HCT116 (cell line): ENCODE measurements around the gene MLLT3. TPM values are rescaled to one million over a fixed set of nuclear protein-coding genes. Genes with fewer than 3 reads are reported as not detected.

Experiments
- ATAC-seq: fragments of 200-7000 bp; cut with Tn5 transposase; 2 replicates; pipeline ENCODE4 v1.9.1; 2020; ENCODE audit warnings: mild to moderate bottlenecking, moderate library complexity
- BruUV-seq: library from RNA; stranded (reverse); fragments of 400-500 nt; replicated peaks from 2 replicates; lab custom pipeline; 2021; lab: Mats Ljungman, UMichigan
- CTCF ChIA-PET: fragments of 300-600 bp; sonication (Branson Sonifier 250); formaldehyde crosslinking; loops from one replicate; lab custom pipeline; 2021; ENCODE audit warnings: antibody characterized with exemption; lab: Charles Lee
- POLR2A ChIA-PET: fragments of 300-600, 350-600 bp; sonication (Branson Sonifier 250); formaldehyde crosslinking; loops from one replicate; lab custom pipeline; 2021; ENCODE audit warnings: antibody characterized with exemption; lab: Charles Lee
- RAD21 ChIA-PET, 2 experiments: fragments of 300-600 bp; sonication (Branson Sonifier 250); formaldehyde crosslinking; loops; one replicate each; lab custom pipeline; 2023; ENCODE audit warnings: low total read pairs in 2 of 2; ENCODE audit not compliant: uncharacterized antibody in 2 of 2, unreplicated experiment in 2 of 2, low non-redundant PET in 1 of 2; lab: Charles Lee
- DNase-seq: peaks from one replicate; pipeline ENCODE4 v3.0.0-alpha.2; 2010; ENCODE audit warnings: low read depth, low spot score
- H2AFZ ChIP-seq: fragments of 200-600 bp; shearing (Covaris generic), sonication (generic); 2 replicates; pipeline ENCODE4 v1.6.1; 2017; ENCODE audit warnings: low read depth, mixed run types, mixed read lengths, antibody characterized with exemption, low read length; ENCODE audit not compliant: poor library complexity, severe bottlenecking
- H3K27ac ChIP-seq: 2 replicates; pipeline ENCODE4 v1.5.1; 2012; ENCODE audit warnings: low read depth, low read length
- H3K27me3 ChIP-seq: fragments of 200-600 bp; sonication (generic); 2 replicates; pipeline ENCODE4 v1.6.1; 2016; ENCODE audit warnings: mixed run types, low read length, mixed read lengths; ENCODE audit not compliant: insufficient read depth
- H3K36me3 ChIP-seq, 2 experiments: fragments of 200-500 bp in 1 of 2; fragments of 200-600 bp in 1 of 2; sonication (Bioruptor generic) in 1 of 2; sonication (generic) in 1 of 2; 2 replicates each; pipeline versions ENCODE4 v1.5.1 to v1.6.1; 2014 to 2016; ENCODE audit warnings: low read length in 2 of 2, inconsistent platforms in 1 of 2, mixed read lengths in 1 of 2, mixed run types in 1 of 2; ENCODE audit not compliant: insufficient read depth in 2 of 2, control insufficient read depth in 1 of 2
- H3K4me1 ChIP-seq, 2 experiments: fragments of 200-600 bp in 1 of 2; sonication (generic) in 1 of 2; 2 replicates each; pipeline versions ENCODE4 v1.5.1 to v1.6.1; 2012 to 2017; ENCODE audit warnings: low read length in 2 of 2, inconsistent platforms in 1 of 2, mild to moderate bottlenecking in 1 of 2, mixed read lengths in 1 of 2, mixed run types in 1 of 2, moderate library complexity in 1 of 2; ENCODE audit not compliant: insufficient read depth in 2 of 2, control insufficient read depth in 1 of 2
- H3K4me2 ChIP-seq: fragments of 200-600 bp; sonication (generic); 2 replicates; pipeline ENCODE4 v1.6.1; 2017; ENCODE audit warnings: mixed run types, low read length, mixed read lengths
- H3K4me3 ChIP-seq, 2 experiments: fragments of 200-600 bp in 1 of 2; sonication (generic) in 1 of 2; replicated peaks in 1 of 2; 2 replicates each; pipeline ENCODE4 v1.5.1; 2011 to 2016; ENCODE audit warnings: low read length in 2 of 2, control low read depth in 1 of 2, low read depth in 1 of 2, mild to moderate bottlenecking in 1 of 2, mixed read lengths in 1 of 2, mixed run types in 1 of 2
- H3K79me2 ChIP-seq: fragments of 200-600 bp; sonication (generic); 2 replicates; pipeline ENCODE4 v1.6.1; 2017; ENCODE audit warnings: mild to moderate bottlenecking, mixed run types, low read length, moderate library complexity, mixed read lengths; ENCODE audit not compliant: insufficient read depth
- H3K9ac ChIP-seq: fragments of 200-600 bp; sonication (generic); 2 replicates; pipeline ENCODE4 v1.6.1; 2016; ENCODE audit warnings: low read length, mixed read lengths
- H3K9me2 ChIP-seq: fragments of 200-600 bp; sonication (generic), shearing (Covaris generic); 2 replicates; pipeline ENCODE4 v1.6.1; 2017; ENCODE audit warnings: mixed run types, mild to moderate bottlenecking, moderate library complexity; ENCODE audit not compliant: insufficient read depth
- H3K9me3 ChIP-seq, 2 experiments: fragments of 200-500 bp in 1 of 2; fragments of 200-600 bp in 1 of 2; sonication (Bioruptor generic) in 1 of 2; sonication (generic) in 1 of 2; 2 replicates each; pipeline ENCODE4 v1.6.1; 2014 to 2017; ENCODE audit warnings: low read length in 2 of 2, mixed read lengths in 2 of 2, inconsistent platforms in 1 of 2, low read depth in 1 of 2, mild to moderate bottlenecking in 1 of 2, mixed run types in 1 of 2, moderate library complexity in 1 of 2; ENCODE audit not compliant: control insufficient read depth in 1 of 2, insufficient read depth in 1 of 2
- H4K20me1 ChIP-seq: fragments of 200-600 bp; sonication (generic), shearing (Covaris generic); 2 replicates; pipeline ENCODE4 v1.6.1; 2017; ENCODE audit warnings: mixed run types, mild to moderate bottlenecking, moderate library complexity; ENCODE audit not compliant: insufficient read depth
- CTCF ChIP-seq, 3 experiments: fragments of 200-600 bp in 1 of 3; sonication (generic) in 1 of 3; IDR thresholded peaks in 2 of 3; conservative IDR thresholded peaks in 1 of 3; 2 replicates each; pipeline ENCODE4 v1.5.1; 2012 to 2017; ENCODE audit warnings: low read depth in 2 of 3, low read length in 2 of 3, antibody characterized with exemption in 1 of 3, borderline replicate concordance in 1 of 3, control low read depth in 1 of 3, mild to moderate bottlenecking in 1 of 3, mixed read lengths in 1 of 3, mixed run types in 1 of 3, moderate library complexity in 1 of 3; ENCODE audit not compliant: insufficient read depth in 1 of 3
- ELF1 ChIP-seq: IDR thresholded peaks from 2 replicates; pipeline ENCODE4 v1.6.1; 2012; ENCODE audit warnings: low read depth, borderline replicate concordance
- POLR2A ChIP-seq: IDR thresholded peaks from 2 replicates; pipeline ENCODE4 v1.7.0; 2011; ENCODE audit warnings: borderline replicate concordance; ENCODE audit not compliant: insufficient read depth, insufficient read length; ENCODE audit errors: extremely low read depth
- SP1 ChIP-seq: IDR thresholded peaks from 2 replicates; pipeline ENCODE4 v1.6.1; 2012; ENCODE audit warnings: low read depth
- YY1 ChIP-seq: IDR thresholded peaks from 2 replicates; pipeline ENCODE4 v1.6.1; 2011; ENCODE audit warnings: low read length, low read depth, moderate library complexity, mild to moderate bottlenecking; ENCODE audit not compliant: insufficient replicate concordance; ENCODE audit errors: extremely low read depth
- ZFX ChIP-seq: fragments of 450-650 bp; IDR thresholded peaks from 2 replicates; pipeline ENCODE4 v1.6.1; 2017
- ZNF274 ChIP-seq: fragments of 200-500 bp; sonication (Bioruptor generic); IDR thresholded peaks from 2 replicates; pipeline ENCODE4 v1.6.1; 2014; ENCODE audit warnings: mild to moderate bottlenecking, low read depth, low read length, inconsistent platforms
- intact Hi-C: fragments of 100-400 bp; cut with micrococcal nuclease; formaldehyde crosslinking; loops from 2 replicates; pipeline ENCODE4 v1.10.0; 2022
- total RNA-seq: library from RNA; stranded (reverse); gene quantifications from one replicate; pipeline ENCODE4 v1.2.1, GENCODE V29; 2021; ENCODE audit not compliant: unreplicated experiment
- TF ChIP-seq, protein P1 (sequence below): IDR thresholded peaks from 2 replicates; pipeline ENCODE4 v1.6.1; 2012; ENCODE audit warnings: low read depth
- TF ChIP-seq, protein P2 (sequence below): IDR thresholded peaks from 2 replicates; pipeline ENCODE4 v1.6.1; 2011; ENCODE audit warnings: mild to moderate bottlenecking, low read length, moderate library complexity; ENCODE audit not compliant: insufficient replicate concordance; ENCODE audit errors: extremely low read depth

The MLLT3 gene
- total RNA-seq, 1 experiment from 2014 or later, result 4.3 TPM

GRCh38 chr9:20472342-20473045, 149.8 kb downstream of the MLLT3 start:
- 0 out of 2 replicates have a peak, but pooled peaks cover 4% of the 10 kb centered on the region for H4K20me1 ChIP-seq
- H3K9me2 ChIP-seq, result no peaks in the 10 kb centered on the region
- CTCF ChIA-PET, result no interaction called here
- H3K27me3 ChIP-seq, result peaks cover 85% of the 10 kb centered on the region
- TF ChIP-seq CTCF (IDR thresholded peaks at IDR 0.05 in 2 of 3, conservative IDR thresholded peaks at IDR 0.05 in 1 of 3; ENCODE audit: borderline replicate concordance in 1 of 3, insufficient read depth in 1 of 3, low read depth in 2 of 3, low read length in 2 of 3) (no peak), YY1 (no peak), POLR2A (no peak)
- TF ChIP-seq, all 23 proteins: peak for 0
- no peaks in the 10 kb centered on the region for H3K36me3 ChIP-seq
- no peak overlapping the region for H3K4me2 ChIP-seq
- DNase-seq (no peak), ATAC-seq (no peak)
- no peak overlapping the region for H3K27ac ChIP-seq
- H3K79me2 ChIP-seq, result no peaks in the 10 kb centered on the region
- no peak overlapping the region for H3K9ac ChIP-seq
- ChIA-PET RAD21 (no interaction called here), POLR2A (no interaction called here)
- H3K9me3 ChIP-seq, result no peaks in the 10 kb centered on the region
- H2AFZ ChIP-seq, result no peak overlapping the region
- H3K4me1 ChIP-seq, result no peaks in the 10 kb centered on the region
- no peak overlapping the region for H3K4me3 ChIP-seq
- no TSS peak for BruUV-seq
- intact Hi-C loops, result no loop called here

- H3K9me2 ChIP-seq, result no peaks in the 10 kb centered on the region
- CTCF ChIA-PET, result no interaction called here
- DNase-seq (no peak), ATAC-seq (no peak)
- no peaks in the 10 kb centered on the region for H3K4me1 ChIP-seq
- H3K36me3 ChIP-seq, result no peaks in the 10 kb centered on the region
- BruUV-seq, result no TSS peak
- RAD21 ChIA-PET, result no interaction called here
- no peak overlapping the region for H3K4me3 ChIP-seq
- H3K27ac ChIP-seq, result no peak overlapping the region
- no peaks in the 10 kb centered on the region for H3K79me2 ChIP-seq
- H3K9me3 ChIP-seq, result no peaks in the 10 kb centered on the region
- intact Hi-C loops, result no loop called here
- H3K9ac ChIP-seq, result no peak overlapping the region
- POLR2A ChIA-PET, result no interaction called here
- H3K27me3 ChIP-seq, result peaks cover 68% of the 10 kb centered on the region
- no peak overlapping the region for H3K4me2 ChIP-seq
- H4K20me1 ChIP-seq, result 0 out of 2 replicates have a peak, but pooled peaks cover 4% of the 10 kb centered on the region
- H2AFZ ChIP-seq, result no peak overlapping the region
- TF ChIP-seq ZFX, result no peak
- no peak for TF ChIP-seq YY1
- no peak for TF ChIP-seq SP1
- TF ChIP-seq, protein P1, sequence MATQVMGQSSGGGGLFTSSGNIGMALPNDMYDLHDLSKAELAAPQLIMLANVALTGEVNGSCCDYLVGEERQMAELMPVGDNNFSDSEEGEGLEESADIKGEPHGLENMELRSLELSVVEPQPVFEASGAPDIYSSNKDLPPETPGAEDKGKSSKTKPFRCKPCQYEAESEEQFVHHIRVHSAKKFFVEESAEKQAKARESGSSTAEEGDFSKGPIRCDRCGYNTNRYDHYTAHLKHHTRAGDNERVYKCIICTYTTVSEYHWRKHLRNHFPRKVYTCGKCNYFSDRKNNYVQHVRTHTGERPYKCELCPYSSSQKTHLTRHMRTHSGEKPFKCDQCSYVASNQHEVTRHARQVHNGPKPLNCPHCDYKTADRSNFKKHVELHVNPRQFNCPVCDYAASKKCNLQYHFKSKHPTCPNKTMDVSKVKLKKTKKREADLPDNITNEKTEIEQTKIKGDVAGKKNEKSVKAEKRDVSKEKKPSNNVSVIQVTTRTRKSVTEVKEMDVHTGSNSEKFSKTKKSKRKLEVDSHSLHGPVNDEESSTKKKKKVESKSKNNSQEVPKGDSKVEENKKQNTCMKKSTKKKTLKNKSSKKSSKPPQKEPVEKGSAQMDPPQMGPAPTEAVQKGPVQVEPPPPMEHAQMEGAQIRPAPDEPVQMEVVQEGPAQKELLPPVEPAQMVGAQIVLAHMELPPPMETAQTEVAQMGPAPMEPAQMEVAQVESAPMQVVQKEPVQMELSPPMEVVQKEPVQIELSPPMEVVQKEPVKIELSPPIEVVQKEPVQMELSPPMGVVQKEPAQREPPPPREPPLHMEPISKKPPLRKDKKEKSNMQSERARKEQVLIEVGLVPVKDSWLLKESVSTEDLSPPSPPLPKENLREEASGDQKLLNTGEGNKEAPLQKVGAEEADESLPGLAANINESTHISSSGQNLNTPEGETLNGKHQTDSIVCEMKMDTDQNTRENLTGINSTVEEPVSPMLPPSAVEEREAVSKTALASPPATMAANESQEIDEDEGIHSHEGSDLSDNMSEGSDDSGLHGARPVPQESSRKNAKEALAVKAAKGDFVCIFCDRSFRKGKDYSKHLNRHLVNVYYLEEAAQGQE, result no peak
- no peak for TF ChIP-seq ZNF274
- no peak for TF ChIP-seq ELF1
- TF ChIP-seq, protein P2, sequence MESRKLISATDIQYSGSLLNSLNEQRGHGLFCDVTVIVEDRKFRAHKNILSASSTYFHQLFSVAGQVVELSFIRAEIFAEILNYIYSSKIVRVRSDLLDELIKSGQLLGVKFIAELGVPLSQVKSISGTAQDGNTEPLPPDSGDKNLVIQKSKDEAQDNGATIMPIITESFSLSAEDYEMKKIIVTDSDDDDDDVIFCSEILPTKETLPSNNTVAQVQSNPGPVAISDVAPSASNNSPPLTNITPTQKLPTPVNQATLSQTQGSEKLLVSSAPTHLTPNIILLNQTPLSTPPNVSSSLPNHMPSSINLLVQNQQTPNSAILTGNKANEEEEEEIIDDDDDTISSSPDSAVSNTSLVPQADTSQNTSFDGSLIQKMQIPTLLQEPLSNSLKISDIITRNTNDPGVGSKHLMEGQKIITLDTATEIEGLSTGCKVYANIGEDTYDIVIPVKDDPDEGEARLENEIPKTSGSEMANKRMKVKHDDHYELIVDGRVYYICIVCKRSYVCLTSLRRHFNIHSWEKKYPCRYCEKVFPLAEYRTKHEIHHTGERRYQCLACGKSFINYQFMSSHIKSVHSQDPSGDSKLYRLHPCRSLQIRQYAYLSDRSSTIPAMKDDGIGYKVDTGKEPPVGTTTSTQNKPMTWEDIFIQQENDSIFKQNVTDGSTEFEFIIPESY, result no peak
Measured at GRCh38 chr9:20466328-20467008, 155.8 kb downstream of the MLLT3 start.
